Measurements from ENCODE around the gene MEGF8.
A peak's percentile ranks its signal among the peaks of the same experiment; 100 is the strongest.

MEGF8 gene

DNA sequence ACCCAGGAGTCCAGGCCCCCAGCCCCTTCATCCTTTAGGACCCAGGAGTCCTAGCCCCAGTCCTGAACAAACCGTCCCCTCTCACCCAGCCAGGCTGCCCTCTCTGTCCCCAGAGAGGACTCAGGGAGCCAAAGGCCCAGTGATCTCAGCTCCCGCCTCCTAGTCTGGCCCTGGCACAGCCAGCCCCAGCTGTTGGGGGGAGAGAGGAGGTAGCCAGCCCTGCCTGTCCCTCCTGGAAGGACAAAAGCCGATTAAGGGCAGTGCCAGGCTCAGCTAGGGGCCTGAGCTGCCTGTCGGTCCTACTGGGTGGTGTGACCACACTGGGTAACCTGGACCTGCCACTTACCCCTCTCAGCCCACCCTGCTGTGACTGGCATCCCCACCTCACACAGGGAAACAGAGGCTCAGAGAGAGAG is 87.2 kb downstream of the MEGF8 start:
- FAIRE-seq (no peak), DNase-seq (ENCODE audit: insufficient read length) (no peak)
- TF ChIP-seq TAF1 (IDR thresholded peaks at IDR 0.05; ENCODE audit: borderline replicate concordance, low read depth, low read length) (no peak), POLR2AphosphoS5 (IDR thresholded peaks at IDR 0.05; ENCODE audit: low read depth, low read length) (no peak), POLR2A (IDR thresholded peaks at IDR 0.05; ENCODE audit: low read depth, low read length) (no peak)

DNA sequence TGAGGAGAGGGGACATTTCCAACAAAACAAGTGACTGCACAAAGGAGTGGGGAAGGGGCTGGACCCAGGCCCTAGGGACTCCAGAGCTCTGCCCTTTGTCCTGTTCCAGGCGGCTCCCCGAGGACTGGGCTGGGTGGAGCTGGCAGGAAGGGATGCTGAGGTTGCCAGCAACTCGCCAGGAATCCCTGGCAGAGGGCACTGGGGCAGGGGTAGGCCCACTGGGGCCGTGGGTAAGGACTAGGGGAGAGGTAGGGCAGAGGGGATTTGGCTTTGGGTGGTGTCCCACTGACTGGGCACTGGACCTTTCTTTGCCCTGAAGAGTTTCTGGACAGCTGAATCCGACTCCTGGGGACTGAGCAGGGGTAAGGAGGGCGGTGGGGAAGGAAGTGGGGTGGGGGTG is 93.9 kb downstream of the MEGF8 start:
- FAIRE-seq (no peak), DNase-seq (ENCODE audit: insufficient read length) (no peak)
- TF ChIP-seq POLR2A (IDR thresholded peaks at IDR 0.05; ENCODE audit: low read depth, low read length) (no peak), TAF1 (IDR thresholded peaks at IDR 0.05; ENCODE audit: borderline replicate concordance, low read depth, low read length) (no peak), POLR2AphosphoS5 (IDR thresholded peaks at IDR 0.05; ENCODE audit: low read depth, low read length) (no peak)

DNA sequence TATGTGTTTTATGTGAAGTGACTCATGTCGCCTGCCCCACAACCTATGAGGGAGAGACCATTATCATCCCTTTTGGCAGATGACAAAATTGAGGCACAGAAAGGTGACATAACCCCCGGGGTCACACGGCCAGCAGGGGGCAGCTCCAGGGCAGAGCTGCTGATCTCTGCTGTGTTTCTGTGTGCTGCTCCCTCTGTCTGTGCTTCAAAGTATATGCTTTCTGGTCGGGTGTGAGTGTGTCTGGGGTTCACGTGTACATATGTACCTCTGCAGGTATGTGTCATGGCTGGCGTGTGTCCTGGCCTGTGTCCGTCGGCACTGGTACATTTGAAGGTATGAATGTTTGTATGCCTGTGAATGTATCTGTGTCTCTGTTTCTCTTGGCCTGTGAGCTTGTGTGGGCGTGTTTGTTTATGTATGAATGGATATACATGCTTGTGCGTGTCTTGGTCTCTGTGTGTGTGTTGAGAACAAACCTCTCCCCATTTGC is 94.7 kb downstream of the MEGF8 start:
- no peak for TF ChIP-seq POLR2A (IDR thresholded peaks at IDR 0.05; ENCODE audit: low read depth, low read length)
- no peak for TF ChIP-seq POLR2AphosphoS5 (IDR thresholded peaks at IDR 0.05; ENCODE audit: low read depth, low read length)
- no peak for TF ChIP-seq TAF1 (IDR thresholded peaks at IDR 0.05; ENCODE audit: borderline replicate concordance, low read depth, low read length)
- peak; percentile 96 for FAIRE-seq
- peak; percentile 85 for DNase-seq (ENCODE audit: insufficient read length)

DNA sequence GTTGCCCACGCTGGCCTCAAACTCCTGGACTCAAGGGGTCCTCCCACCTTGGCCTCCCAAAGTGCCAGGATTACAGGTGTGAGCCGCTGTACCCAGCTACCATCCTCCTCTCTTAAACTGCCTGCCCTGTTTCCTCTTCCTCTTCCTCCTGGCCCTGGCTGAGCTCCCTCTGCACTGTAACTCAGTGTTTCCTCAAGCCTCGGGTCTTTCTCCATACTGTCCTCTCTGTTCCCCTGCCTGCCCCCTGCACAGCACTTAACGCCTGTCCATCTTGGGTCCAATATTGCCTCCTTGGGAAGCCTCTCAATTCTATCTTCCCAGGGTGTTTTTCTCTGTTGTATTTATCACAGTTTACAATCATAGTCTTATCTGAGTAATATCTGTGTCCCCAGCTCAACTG is 95.7 kb downstream of the MEGF8 start:
- no peak for FAIRE-seq
- DNase-seq (ENCODE audit: insufficient read length): no peak
- TF ChIP-seq POLR2A (IDR thresholded peaks at IDR 0.05; ENCODE audit: low read depth, low read length): no peak
- no peak for TF ChIP-seq TAF1 (IDR thresholded peaks at IDR 0.05; ENCODE audit: borderline replicate concordance, low read depth, low read length)
- TF ChIP-seq POLR2AphosphoS5 (IDR thresholded peaks at IDR 0.05; ENCODE audit: low read depth, low read length): no peak

DNA sequence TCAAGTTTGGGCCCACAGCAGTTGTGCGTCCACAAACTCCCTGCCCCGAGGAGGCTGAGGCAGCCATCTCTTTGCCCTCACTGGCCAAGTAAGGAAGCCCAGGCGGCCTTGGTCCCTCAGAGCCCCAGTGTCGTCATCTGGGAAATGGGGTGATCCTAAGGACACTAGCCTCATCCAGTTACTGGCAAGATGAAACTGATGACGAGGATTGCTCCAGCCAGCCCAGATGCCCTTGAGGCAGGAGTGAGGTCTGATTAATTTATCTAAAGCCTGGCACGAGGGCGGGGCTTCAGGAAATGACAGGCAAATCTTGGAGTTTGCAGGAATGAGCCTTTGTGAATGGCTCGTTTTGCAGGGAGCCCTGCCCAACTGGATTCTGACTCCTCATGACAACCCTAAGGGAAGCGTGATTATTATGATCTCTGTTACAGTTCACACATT is 96.2 kb downstream of the MEGF8 start:
- FAIRE-seq (no peak), DNase-seq (ENCODE audit: insufficient read length) (no peak)
- TF ChIP-seq POLR2A (IDR thresholded peaks at IDR 0.05; ENCODE audit: low read depth, low read length) (no peak), TAF1 (IDR thresholded peaks at IDR 0.05; ENCODE audit: borderline replicate concordance, low read depth, low read length) (no peak), POLR2AphosphoS5 (IDR thresholded peaks at IDR 0.05; ENCODE audit: low read depth, low read length) (no peak)

DNA sequence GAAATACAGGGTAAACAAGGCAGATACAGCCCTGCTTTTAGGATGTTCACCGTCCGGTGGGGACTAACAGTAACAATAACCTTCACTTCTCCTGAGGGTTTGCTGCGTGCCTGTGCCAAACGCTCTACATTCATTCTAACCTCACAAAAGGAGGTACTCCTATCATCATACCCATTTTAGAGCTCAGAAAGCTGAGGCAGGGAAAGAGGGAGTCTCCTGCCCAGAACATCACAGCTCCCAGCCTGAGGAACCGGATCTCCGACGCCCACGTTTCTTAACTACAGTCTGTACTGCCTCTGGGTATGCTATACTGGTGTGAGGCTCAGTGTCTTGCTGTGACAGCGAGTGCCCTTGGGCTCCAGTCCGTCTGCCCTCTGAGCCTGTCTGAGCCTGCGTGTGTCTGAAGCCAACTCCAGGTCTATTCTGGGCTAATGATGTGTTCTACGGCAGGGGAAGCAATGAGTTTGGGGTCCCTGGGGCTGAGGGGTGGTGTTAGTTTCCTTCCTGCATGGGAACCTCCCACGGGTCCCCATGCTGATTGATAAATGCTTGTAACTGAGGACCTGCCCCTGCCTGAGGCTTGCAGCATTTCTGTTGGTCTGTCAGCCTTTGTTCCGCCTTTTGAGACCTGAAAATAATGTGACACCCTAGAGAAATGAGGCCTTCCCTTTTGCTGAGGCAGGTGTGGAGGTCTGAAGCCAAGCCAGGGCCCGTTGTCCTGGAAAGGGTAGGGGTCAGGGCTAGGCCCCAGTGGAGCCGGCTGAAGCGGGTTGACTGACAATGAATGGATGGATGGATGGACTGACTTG is 96.9 kb downstream of the MEGF8 start:
- FAIRE-seq (peak; percentile 75), DNase-seq (ENCODE audit: insufficient read length) (no peak)

DNA sequence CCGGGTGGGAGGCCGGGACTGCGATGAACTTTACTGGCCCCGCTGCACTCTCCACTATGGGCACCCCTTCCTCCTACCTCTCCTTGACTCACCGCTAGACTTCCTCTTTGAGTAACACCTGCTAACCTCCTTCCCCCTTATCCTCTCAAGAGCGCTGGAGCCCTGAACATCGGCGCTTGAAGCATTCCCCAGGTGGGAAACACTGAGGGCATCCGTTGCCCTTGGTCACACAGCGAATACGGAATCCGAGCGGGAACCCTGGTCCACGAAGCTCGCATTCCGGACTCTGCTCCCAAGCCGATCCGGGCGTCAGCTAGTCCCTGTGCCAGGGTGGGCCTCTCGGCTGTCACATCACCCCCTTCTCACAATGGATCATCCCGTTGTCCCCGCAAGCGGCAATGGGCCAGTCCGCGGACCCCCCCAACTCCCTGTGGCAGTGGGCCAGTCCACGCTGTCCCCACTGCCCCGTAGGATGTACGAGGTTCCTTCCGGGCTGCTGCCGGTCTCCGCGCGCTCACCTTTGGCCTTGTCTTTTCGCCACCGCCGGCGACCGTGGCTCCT is 97.5 kb downstream of the MEGF8 start:
- TF ChIP-seq TAF1 (IDR thresholded peaks at IDR 0.05; ENCODE audit: borderline replicate concordance, low read depth, low read length): 0 out of 2 replicates have a peak, but pooled peaks have one; percentile 13
- no peak for TF ChIP-seq POLR2AphosphoS5 (IDR thresholded peaks at IDR 0.05; ENCODE audit: low read depth, low read length)
- 0 out of 2 replicates have a peak, but pooled peaks have one; percentile 47 for TF ChIP-seq POLR2A (IDR thresholded peaks at IDR 0.05; ENCODE audit: low read depth, low read length)
- DNase-seq (ENCODE audit: insufficient read length): no peak
- FAIRE-seq: peak; percentile 91

More for the DNA sequence above, 96.9 kb downstream of the MEGF8 start:
- TF ChIP-seq TAF1 (IDR thresholded peaks at IDR 0.05; ENCODE audit: borderline replicate concordance, low read depth, low read length) (no peak), POLR2AphosphoS5 (IDR thresholded peaks at IDR 0.05; ENCODE audit: low read depth, low read length) (no peak), POLR2A (IDR thresholded peaks at IDR 0.05; ENCODE audit: low read depth, low read length) (no peak)

DNA sequence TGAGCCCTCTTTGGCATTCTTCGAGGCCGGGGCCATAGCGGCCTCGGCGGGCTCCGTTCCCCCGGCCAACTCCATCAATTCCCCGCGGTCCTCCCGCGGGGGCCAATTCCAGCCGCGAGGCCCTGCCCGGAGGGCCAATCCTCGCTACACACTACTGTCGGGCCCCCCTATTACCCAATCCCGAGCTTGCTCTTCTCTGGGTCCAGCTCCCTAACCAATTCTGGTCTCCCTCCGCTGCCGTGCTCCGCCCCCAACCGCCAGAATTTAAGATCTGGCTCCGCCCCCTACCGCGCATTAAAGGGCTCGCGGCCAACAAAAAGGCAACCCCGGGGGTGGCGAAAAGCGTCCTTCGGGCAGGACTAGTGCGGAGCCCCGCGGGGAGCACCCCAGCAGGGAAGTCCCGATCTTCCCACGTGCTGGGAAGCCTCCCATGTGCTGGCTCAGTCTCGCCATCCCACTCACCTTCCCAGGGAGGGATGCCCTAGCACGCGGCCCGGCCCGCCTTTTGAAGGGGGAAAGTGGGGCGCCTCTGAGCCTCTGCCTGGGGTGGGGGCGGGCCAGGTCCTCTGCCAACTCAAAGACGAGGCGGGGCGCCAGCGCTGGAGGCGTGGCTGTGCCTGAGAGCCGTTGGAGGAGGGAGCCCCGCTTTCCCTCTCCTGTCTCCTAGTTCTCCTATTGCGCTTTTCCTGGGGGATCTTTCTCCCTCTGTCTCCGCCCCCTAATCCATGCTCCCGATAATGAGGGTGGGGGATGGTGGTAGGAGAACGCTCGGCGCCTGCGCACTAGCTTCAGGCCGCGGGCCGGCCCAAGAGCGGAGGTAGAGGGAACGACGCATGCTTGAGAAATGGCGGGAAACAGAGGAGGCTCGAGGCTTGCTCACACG is 98.3 kb downstream of the MEGF8 start:
- TF ChIP-seq POLR2A (IDR thresholded peaks at IDR 0.05; ENCODE audit: low read depth, low read length) (peak; percentile 17; the same call in 1 of the 2 replicates), TAF1 (IDR thresholded peaks at IDR 0.05; ENCODE audit: borderline replicate concordance, low read depth, low read length) (no peak)
- FAIRE-seq (peak; percentile 93), DNase-seq (ENCODE audit: insufficient read length) (peak; percentile 95)

DNA sequence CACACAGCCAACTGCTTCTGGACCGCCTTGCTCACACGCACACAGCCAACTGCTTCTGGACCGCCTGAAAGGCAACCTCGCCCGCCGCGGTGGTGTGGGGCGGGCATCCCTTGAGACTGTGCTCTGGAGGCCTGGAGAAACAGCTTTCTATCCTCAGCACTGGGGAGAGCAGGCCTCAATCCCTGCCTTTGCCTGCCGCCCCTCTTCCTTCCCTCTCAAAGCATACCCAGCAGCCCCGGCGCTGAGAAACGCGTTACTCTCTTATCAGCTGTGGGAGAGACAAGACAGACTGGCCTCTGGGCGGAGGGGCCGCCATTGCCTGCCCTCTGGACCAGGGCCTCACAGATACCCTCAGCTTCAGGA is 98.9 kb downstream of the MEGF8 start:
- no peak for FAIRE-seq
- DNase-seq (ENCODE audit: insufficient read length): no peak
- no peak for TF ChIP-seq TAF1 (IDR thresholded peaks at IDR 0.05; ENCODE audit: borderline replicate concordance, low read depth, low read length)
- TF ChIP-seq POLR2AphosphoS5 (IDR thresholded peaks at IDR 0.05; ENCODE audit: low read depth, low read length): no peak
- TF ChIP-seq POLR2A (IDR thresholded peaks at IDR 0.05; ENCODE audit: low read depth, low read length): no peak

DNA sequence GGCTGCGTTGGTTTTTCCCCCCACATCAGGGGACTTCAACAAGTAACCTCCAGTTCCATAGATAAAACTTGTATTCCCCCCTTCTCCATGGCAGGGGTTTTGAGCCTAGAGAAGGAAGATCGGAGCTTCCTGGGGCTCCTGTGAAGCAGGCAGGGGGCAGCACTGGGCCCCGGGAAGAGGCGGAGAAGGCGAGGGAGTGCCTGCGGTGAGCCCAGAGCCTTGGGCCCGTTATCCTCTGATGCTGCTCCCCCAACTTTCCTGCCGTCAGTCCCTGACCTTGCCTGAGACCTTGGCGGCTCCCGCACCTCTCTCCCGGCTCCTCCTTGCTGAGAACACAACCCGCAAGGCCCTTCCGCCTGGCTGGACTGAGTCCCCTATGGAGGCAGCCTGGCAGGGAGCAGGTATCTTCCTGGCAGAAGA is 99.3 kb downstream of the MEGF8 start:
- no peak for TF ChIP-seq POLR2A (IDR thresholded peaks at IDR 0.05; ENCODE audit: low read depth, low read length)
- no peak for TF ChIP-seq POLR2AphosphoS5 (IDR thresholded peaks at IDR 0.05; ENCODE audit: low read depth, low read length)
- no peak for DNase-seq (ENCODE audit: insufficient read length)
- no peak for FAIRE-seq

DNA sequence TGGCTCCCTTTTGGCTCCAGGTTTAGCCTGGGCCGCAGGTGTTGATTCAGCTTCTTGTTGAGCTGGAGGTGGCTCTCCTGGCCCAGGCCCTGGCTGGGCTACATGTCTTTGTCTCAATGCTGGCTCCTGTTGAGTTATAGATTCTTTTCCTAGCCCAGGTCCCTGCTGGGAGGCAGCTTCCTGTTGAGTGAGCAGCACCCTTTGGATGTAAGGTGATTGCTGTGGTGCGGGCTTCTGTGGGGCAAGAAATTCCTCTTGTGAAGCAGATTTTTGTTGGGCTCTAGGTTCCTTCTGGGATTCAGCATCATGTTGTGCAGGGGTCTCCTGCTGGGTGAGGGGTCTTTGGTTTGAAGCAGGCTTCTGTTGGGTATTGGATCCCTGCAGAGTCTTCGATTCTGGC is 101.2 kb downstream of the MEGF8 start:
- DNase-seq (ENCODE audit: insufficient read length) (no peak), FAIRE-seq (no peak)
- TF ChIP-seq POLR2AphosphoS5 (IDR thresholded peaks at IDR 0.05; ENCODE audit: low read depth, low read length) (no peak), TAF1 (IDR thresholded peaks at IDR 0.05; ENCODE audit: borderline replicate concordance, low read depth, low read length) (no peak), POLR2A (IDR thresholded peaks at IDR 0.05; ENCODE audit: low read depth, low read length) (no peak)
